ENCODE results near the gene MYADM. TPM values are rescaled to one million over a fixed set of nuclear protein-coding genes. Genes with fewer than 3 reads are reported as not detected.

Gene MYADM
- total and polyA plus RNA-seq, 2 donors (not counting 1 experiment from before 2014, with no cell fraction given): 18.5 to 172 TPM

DNA sequence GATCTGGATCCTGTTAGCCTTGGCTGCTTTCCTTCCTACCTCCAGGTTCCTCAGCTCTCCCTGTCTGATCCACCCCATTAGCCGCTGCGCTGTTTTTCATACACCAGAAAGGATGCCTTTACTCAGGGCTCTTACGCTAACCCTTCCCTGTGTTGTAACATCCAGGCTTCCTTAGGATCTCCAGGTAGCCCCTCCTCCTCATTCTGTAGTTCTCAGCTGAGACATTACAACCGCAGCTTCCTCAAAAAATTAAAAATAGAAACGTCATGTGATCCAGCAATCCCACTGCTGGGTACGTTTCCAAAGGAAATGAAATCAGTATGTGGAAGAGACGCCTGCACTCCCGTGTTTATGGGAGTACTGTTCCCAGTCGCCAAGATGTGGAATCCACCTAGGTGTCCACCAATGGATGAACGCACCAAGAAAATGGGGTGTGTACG lies 18.4 kb upstream of the MYADM start:
- Histone ChIP-seq H3K27ac (ENCODE audit: low read length in 2 of 2) (no peak overlapping the region), H3K4me3 (ENCODE audit: control extremely low read depth in 1 of 5, extremely low read depth in 1 of 5, insufficient read depth in 1 of 5, low read depth in 2 of 5, low read length in 4 of 5) (no peak overlapping the region), H3K36me3 (replicated peaks in 1 of 2; ENCODE audit: control extremely low read depth in 1 of 2, control insufficient read depth in 1 of 2, extremely low read depth in 1 of 2, insufficient read depth in 2 of 2, low read length in 1 of 2) (no peaks in the 10 kb centered on the region), H2AFZ (ENCODE audit: insufficient read depth, low read depth, low read length, poor library complexity, severe bottlenecking) (no peak overlapping the region), H3K79me2 (ENCODE audit: control insufficient read depth, insufficient read depth, low read length) (no peaks in the 10 kb centered on the region), H3K4me2 (replicated peaks; ENCODE audit: low read depth, low read length, poor library complexity, severe bottlenecking) (no peak overlapping the region), H3K9ac (ENCODE audit: low read length) (no peak overlapping the region), H3K4me1 (ENCODE audit: control insufficient read depth in 2 of 2, insufficient read depth in 2 of 2, low read length in 2 of 2) (peaks cover 12 to 23% of the 10 kb centered on the region in 2 donors), H4K20me1 (ENCODE audit: control insufficient read depth, insufficient read depth, low read length, poor library complexity, severe bottlenecking) (no peaks in the 10 kb centered on the region), H3K9me3 (ENCODE audit: control extremely low read depth in 1 of 3, control insufficient read depth in 2 of 3, insufficient read depth in 1 of 3, low read length in 2 of 3) (peaks cover 0 to 17% (median 0%) of the 10 kb centered on the region in 3 donors), H3K27me3 (replicated peaks in 1 of 4; ENCODE audit: control extremely low read depth in 1 of 4, control insufficient read depth in 3 of 4, insufficient read depth in 4 of 4, low read length in 3 of 4) (peaks cover 0 to 29% (median 12%) of the 10 kb centered on the region in 4 experiments)
- DNase-seq: no peak
- Mint-ChIP-seq H3K4me1 (peaks cover 11% of the 10 kb centered on the region), H3K9me3 (ENCODE audit: insufficient read depth) (no peaks in the 10 kb centered on the region), H3K27me3 (peaks cover 32% of the 10 kb centered on the region), H3K27ac (no peak overlapping the region), H3K4me3 (no peak overlapping the region)
- ChIA-PET POLR2A (interaction anchor here (0.8 kb wide), 1 partner anchor 10 kb away, joined by 4 read pairs; no protein-coding TSS in a partner anchor), CTCF (no interaction called here)
- intact Hi-C loops (cut with micrococcal nuclease): loop anchor here (10.0 kb wide), 1 partner anchor 654 kb away; the partner anchor contains the start of gene ZNF665
- ATAC-seq (ENCODE audit: low read depth): no peak
- TF ChIP-seq, protein P1, sequence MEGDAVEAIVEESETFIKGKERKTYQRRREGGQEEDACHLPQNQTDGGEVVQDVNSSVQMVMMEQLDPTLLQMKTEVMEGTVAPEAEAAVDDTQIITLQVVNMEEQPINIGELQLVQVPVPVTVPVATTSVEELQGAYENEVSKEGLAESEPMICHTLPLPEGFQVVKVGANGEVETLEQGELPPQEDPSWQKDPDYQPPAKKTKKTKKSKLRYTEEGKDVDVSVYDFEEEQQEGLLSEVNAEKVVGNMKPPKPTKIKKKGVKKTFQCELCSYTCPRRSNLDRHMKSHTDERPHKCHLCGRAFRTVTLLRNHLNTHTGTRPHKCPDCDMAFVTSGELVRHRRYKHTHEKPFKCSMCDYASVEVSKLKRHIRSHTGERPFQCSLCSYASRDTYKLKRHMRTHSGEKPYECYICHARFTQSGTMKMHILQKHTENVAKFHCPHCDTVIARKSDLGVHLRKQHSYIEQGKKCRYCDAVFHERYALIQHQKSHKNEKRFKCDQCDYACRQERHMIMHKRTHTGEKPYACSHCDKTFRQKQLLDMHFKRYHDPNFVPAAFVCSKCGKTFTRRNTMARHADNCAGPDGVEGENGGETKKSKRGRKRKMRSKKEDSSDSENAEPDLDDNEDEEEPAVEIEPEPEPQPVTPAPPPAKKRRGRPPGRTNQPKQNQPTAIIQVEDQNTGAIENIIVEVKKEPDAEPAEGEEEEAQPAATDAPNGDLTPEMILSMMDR (IDR thresholded peaks at IDR 0.05): no peak
- TF ChIP-seq EZH2 (IDR thresholded peaks at IDR 0.05; ENCODE audit: borderline replicate concordance, insufficient read depth, low read depth, low read length, poor library complexity, severe bottlenecking): no peak
- 39% methylated on average over 9 of the region's 11 CpGs for WGBS (ENCODE audit: insufficient coverage)

DNA sequence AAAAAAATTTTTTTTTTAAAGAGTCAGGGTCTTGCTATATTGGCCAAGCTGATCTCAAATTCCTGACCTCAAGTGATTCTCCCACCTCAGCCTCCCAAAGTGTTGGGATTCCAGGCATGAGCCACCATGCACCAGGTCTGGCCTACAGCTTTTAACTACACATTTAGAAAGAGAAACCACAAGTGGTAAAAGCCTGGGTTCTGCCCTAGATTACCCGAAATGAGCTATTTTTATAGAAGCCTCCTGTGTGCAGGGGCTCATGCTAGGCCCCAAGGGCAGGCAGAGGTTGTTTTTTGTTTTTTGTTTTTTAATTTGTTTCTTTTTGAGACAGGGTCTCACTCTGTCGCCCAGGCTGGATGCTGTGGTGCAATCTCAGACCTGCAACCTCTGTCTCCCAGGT lies 14.0 kb upstream of the MYADM start:
- no peak overlapping the region for H3K4me3 ChIP-seq (ENCODE audit: control extremely low read depth in 1 of 5, extremely low read depth in 1 of 5, insufficient read depth in 1 of 5, low read depth in 2 of 5, low read length in 4 of 5)
- no peaks in the 10 kb centered on the region for H4K20me1 ChIP-seq (ENCODE audit: control insufficient read depth, insufficient read depth, low read length, poor library complexity, severe bottlenecking)
- Mint-ChIP-seq H3K27me3 (peaks cover 27% of the 10 kb centered on the region), H3K4me3 (no peak overlapping the region), H3K9me3 (ENCODE audit: insufficient read depth) (no peaks in the 10 kb centered on the region), H3K27ac (no peak overlapping the region), H3K4me1 (peaks cover 12% of the 10 kb centered on the region)
- TF ChIP-seq, protein P1 (IDR thresholded peaks at IDR 0.05): no peak
- no peak for TF ChIP-seq EZH2 (IDR thresholded peaks at IDR 0.05; ENCODE audit: borderline replicate concordance, insufficient read depth, low read depth, low read length, poor library complexity, severe bottlenecking)
- peaks cover 0 to 19% (median 0%) of the 10 kb centered on the region in 3 donors for H3K9me3 ChIP-seq (ENCODE audit: control extremely low read depth in 1 of 3, control insufficient read depth in 2 of 3, insufficient read depth in 1 of 3, low read length in 2 of 3)
- no peak overlapping the region for H3K27ac ChIP-seq (ENCODE audit: low read length in 2 of 2)
- WGBS (ENCODE audit: insufficient coverage): 6% methylated on average over 2 of the region's 2 CpGs
- ChIA-PET CTCF (interaction anchor here (0.6 to 1.5 kb wide), 9 partner anchors 10 to 176 kb away, joined by 3 to 5 read pairs (median 4); partner anchors contain the start of genes MYADM and PRKCG), POLR2A (no interaction called here)
- H3K4me1 ChIP-seq (ENCODE audit: control insufficient read depth in 2 of 2, insufficient read depth in 2 of 2, low read length in 2 of 2): peaks cover 12 to 23% of the 10 kb centered on the region in 2 donors
- no peak overlapping the region for H3K4me2 ChIP-seq (replicated peaks; ENCODE audit: low read depth, low read length, poor library complexity, severe bottlenecking)
- H3K79me2 ChIP-seq (ENCODE audit: control insufficient read depth, insufficient read depth, low read length): no peaks in the 10 kb centered on the region
- peaks cover 0 to 24% (median 9%) of the 10 kb centered on the region in 4 experiments for H3K27me3 ChIP-seq (replicated peaks in 1 of 4; ENCODE audit: control extremely low read depth in 1 of 4, control insufficient read depth in 3 of 4, insufficient read depth in 4 of 4, low read length in 3 of 4)
- ATAC-seq (ENCODE audit: low read depth) (no peak), DNase-seq (no peak)
- H3K36me3 ChIP-seq (replicated peaks in 1 of 2; ENCODE audit: control extremely low read depth in 1 of 2, control insufficient read depth in 1 of 2, extremely low read depth in 1 of 2, insufficient read depth in 2 of 2, low read length in 1 of 2): no peaks in the 10 kb centered on the region
- H2AFZ ChIP-seq (ENCODE audit: insufficient read depth, low read depth, low read length, poor library complexity, severe bottlenecking): no peak overlapping the region
- H3K9ac ChIP-seq (ENCODE audit: low read length): no peak overlapping the region
- intact Hi-C loops (cut with micrococcal nuclease): loop anchor here (1.0 kb wide), 2 partner anchors 14 to 29 kb away; partner anchors contain the start of genes MYADM and PRKCG

Measured in B cell (primary cell).